ENCODE data around the gene COL18A1.

Gene COL18A1

GRCh38 chr21:45415943-45416611 lies 11.1 kb downstream of the COL18A1 start:
- no peak for ATAC-seq
- TF ChIP-seq, protein P1, sequence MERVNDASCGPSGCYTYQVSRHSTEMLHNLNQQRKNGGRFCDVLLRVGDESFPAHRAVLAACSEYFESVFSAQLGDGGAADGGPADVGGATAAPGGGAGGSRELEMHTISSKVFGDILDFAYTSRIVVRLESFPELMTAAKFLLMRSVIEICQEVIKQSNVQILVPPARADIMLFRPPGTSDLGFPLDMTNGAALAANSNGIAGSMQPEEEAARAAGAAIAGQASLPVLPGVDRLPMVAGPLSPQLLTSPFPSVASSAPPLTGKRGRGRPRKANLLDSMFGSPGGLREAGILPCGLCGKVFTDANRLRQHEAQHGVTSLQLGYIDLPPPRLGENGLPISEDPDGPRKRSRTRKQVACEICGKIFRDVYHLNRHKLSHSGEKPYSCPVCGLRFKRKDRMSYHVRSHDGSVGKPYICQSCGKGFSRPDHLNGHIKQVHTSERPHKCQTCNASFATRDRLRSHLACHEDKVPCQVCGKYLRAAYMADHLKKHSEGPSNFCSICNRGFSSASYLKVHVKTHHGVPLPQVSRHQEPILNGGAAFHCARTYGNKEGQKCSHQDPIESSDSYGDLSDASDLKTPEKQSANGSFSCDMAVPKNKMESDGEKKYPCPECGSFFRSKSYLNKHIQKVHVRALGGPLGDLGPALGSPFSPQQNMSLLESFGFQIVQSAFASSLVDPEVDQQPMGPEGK (CRISPR knock-in tag; IDR thresholded peaks at IDR 0.05; ENCODE audit: borderline replicate concordance) = no peak
- TF ChIP-seq ZFP3 (CRISPR knock-in tag; IDR thresholded peaks at IDR 0.05) (no peak), SNAI2 (CRISPR knock-in tag; IDR thresholded peaks at IDR 0.05) (no peak), ZNF565 (CRISPR knock-in tag; conservative IDR thresholded peaks at IDR 0.05; ENCODE audit: low read depth) (no peak)

DNA sequence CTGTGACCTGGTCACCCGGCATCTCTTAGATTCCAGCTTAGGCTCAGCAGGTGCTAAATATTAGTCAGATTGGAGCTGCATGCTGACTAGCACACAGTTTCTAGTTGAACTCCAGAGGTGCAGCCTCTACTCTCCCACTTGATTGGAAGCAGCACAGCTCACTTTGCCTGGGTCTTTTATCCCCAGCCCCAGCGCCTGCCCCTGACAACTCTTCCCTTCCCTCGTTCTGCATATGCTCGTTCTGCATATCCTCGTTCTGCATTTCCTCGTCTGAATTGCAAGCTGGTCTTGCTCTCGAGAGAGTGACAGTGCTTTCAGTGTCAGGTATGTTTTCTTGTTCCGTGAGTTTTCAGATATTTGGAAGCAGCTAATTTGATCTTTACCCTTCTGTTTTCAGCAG lies 11.7 kb downstream of the COL18A1 start:
- ATAC-seq = no peak
- TF ChIP-seq ZC3H10 (CRISPR knock-in tag; IDR thresholded peaks at IDR 0.05) = no peak
- TF ChIP-seq ZNF565 (CRISPR knock-in tag; conservative IDR thresholded peaks at IDR 0.05; ENCODE audit: low read depth) = no peak
- no peak for TF ChIP-seq CSDC2 (CRISPR knock-in tag; IDR thresholded peaks at IDR 0.05)
- TF ChIP-seq, protein P1 (CRISPR knock-in tag; IDR thresholded peaks at IDR 0.05; ENCODE audit: borderline replicate concordance) = no peak
- no peak for TF ChIP-seq ISL1 (CRISPR knock-in tag; IDR thresholded peaks at IDR 0.05)
- no peak for TF ChIP-seq OSR1 (CRISPR knock-in tag; IDR thresholded peaks at IDR 0.05)
- no peak for TF ChIP-seq GLIS3 (CRISPR knock-in tag; IDR thresholded peaks at IDR 0.05)
- TF ChIP-seq TSHZ2 (CRISPR knock-in tag; IDR thresholded peaks at IDR 0.05) = no peak
- TF ChIP-seq ZNF8 (CRISPR knock-in tag; IDR thresholded peaks at IDR 0.05) = no peak
- no peak for TF ChIP-seq POU6F1 (CRISPR knock-in tag; IDR thresholded peaks at IDR 0.05; ENCODE audit: borderline replicate concordance, low read depth)
- TF ChIP-seq ZNF70 (CRISPR knock-in tag; IDR thresholded peaks at IDR 0.05) = no peak
- TF ChIP-seq ARNTL (CRISPR knock-in tag; IDR thresholded peaks at IDR 0.05; ENCODE audit: borderline replicate concordance, low read depth) = no peak
- no peak for TF ChIP-seq BACH2 (CRISPR knock-in tag; IDR thresholded peaks at IDR 0.05; ENCODE audit: borderline replicate concordance)
- TF ChIP-seq TOX (CRISPR knock-in tag; IDR thresholded peaks at IDR 0.05; ENCODE audit: borderline replicate concordance) = no peak
- TF ChIP-seq, protein P2, sequence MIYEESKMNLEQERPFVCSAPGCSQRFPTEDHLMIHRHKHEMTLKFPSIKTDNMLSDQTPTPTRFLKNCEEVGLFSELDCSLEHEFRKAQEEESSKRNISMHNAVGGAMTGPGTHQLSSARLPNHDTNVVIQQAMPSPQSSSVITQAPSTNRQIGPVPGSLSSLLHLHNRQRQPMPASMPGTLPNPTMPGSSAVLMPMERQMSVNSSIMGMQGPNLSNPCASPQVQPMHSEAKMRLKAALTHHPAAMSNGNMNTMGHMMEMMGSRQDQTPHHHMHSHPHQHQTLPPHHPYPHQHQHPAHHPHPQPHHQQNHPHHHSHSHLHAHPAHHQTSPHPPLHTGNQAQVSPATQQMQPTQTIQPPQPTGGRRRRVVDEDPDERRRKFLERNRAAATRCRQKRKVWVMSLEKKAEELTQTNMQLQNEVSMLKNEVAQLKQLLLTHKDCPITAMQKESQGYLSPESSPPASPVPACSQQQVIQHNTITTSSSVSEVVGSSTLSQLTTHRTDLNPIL (CRISPR knock-in tag; IDR thresholded peaks at IDR 0.05; ENCODE audit: low read depth) = no peak
- TF ChIP-seq CSRNP3 (CRISPR knock-in tag; IDR thresholded peaks at IDR 0.05) = no peak
- TF ChIP-seq SNAI2 (CRISPR knock-in tag; IDR thresholded peaks at IDR 0.05) = no peak
- no peak for TF ChIP-seq RARB (CRISPR knock-in tag; IDR thresholded peaks at IDR 0.05)
- TF ChIP-seq ZFP30 (CRISPR knock-in tag; IDR thresholded peaks at IDR 0.05) = no peak
